SK-N-MC (cell line): Measurements from ENCODE around the gene CDH1.
"Not testable (repeated sequence)": the region's sequence is repeated elsewhere in the genome, so short reads cannot be mapped to it uniquely, and the experiment has no call there.

Source experiments
- DNase-seq: peaks from one replicate; pipeline ENCODE4 v3.0.0-alpha.2; 2011; ENCODE audit warnings: low read depth, low spot score
- H3K27ac ChIP-seq: fragments of 200-600 bp; sonication (generic); 2 replicates; pipeline ENCODE4 v1.5.1; 2016; ENCODE audit warnings: mixed run types
- H3K36me3 ChIP-seq: fragments of 200-600 bp; sonication (generic); 2 replicates; pipeline ENCODE4 v1.6.1; 2017; ENCODE audit warnings: antibody characterized with exemption, low read length, mixed read lengths; ENCODE audit not compliant: insufficient read depth
- H3K4me3 ChIP-seq: fragments of 200-600 bp; sonication (generic); 2 replicates; pipeline ENCODE4 v1.5.1; 2016
- H3K9ac ChIP-seq: fragments of 200-600 bp; sonication (generic); 2 replicates; pipeline ENCODE4 v1.8.0; 2017; ENCODE audit warnings: mixed run types, mixed read lengths; ENCODE audit not compliant: insufficient read length
- H3K9me3 ChIP-seq: fragments of 200-600 bp; sonication (generic); 2 replicates; pipeline ENCODE4 v1.6.1; 2017; ENCODE audit warnings: low read depth, mild to moderate bottlenecking, antibody characterized with exemption, low read length, moderate library complexity, mixed read lengths
- EZH2 ChIP-seq: fragments of 200-600 bp; sonication (generic); IDR thresholded peaks from one replicate; pipeline ENCODE4 v1.6.1; 2017; ENCODE audit warnings: antibody characterized with exemption
- FOXP2 ChIP-seq: optimal IDR thresholded peaks from 2 replicates; pipeline ENCODE3; 2011; ENCODE audit warnings: mild to moderate bottlenecking, moderate library complexity; ENCODE audit not compliant: insufficient read depth; ENCODE audit errors: extremely low read length, control extremely low read depth
- POLR2AphosphoS5 ChIP-seq: IDR thresholded peaks from 2 replicates; pipeline ENCODE4 v1.6.1; 2012; ENCODE audit warnings: mild to moderate bottlenecking, low read depth, low read length, borderline replicate concordance

The CDH1 gene

DNA sequence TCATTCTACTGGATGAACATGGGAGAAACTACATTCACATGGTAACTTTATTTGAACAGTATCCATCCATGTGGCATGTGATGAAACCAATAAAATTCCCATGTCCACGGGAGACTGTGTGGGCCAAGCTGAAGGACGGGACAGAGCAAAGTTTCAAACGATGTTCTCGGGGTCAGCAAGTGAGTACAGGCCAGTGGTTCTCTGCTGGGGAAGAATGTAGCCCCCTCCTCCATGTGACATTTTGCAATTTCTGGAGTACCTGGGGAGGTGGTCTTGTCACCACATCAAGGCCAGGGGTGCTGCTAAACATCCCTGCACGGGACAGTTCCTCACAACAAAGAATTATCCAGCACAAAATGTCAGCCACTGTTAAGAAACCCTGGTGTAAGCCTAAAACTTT lies 98.9 kb downstream of the CDH1 start:
- H3K4me3 ChIP-seq, result no peak overlapping the region
- H3K9ac ChIP-seq, result no peak overlapping the region
- no peaks in the 10 kb centered on the region for H3K36me3 ChIP-seq
- DNase-seq, result no peak
- TF ChIP-seq FOXP2 (no peak), POLR2AphosphoS5 (no peak), EZH2 (no peak)
- no peaks in the 10 kb centered on the region for H3K9me3 ChIP-seq
- no peak overlapping the region for H3K27ac ChIP-seq

DNA sequence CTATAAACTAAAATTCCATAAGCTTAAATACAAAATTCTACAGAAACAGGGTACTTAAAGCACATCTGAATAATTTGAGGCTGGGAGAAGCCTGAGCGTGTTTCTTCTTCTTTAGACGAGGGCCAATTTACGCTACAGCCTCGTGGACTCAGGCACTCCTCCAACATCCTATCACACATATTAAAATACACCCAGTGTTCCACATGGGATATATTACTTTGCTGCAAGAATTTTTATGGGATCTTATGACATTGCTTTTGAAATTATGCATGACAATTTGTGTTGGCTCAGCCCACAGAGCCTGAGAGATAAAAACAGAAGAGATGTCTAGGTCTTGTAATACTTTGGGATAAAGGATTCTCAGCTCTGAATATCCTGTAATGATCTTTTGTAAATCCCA lies 102.7 kb downstream of the CDH1 start:
- Histone ChIP-seq H3K9ac (no peak overlapping the region), H3K4me3 (no peak overlapping the region), H3K9me3 (no peaks in the 10 kb centered on the region), H3K27ac (no peak overlapping the region), H3K36me3 (no peaks in the 10 kb centered on the region)
- TF ChIP-seq EZH2, result no peak
- no peak for TF ChIP-seq POLR2AphosphoS5
- no peak for TF ChIP-seq FOXP2
- DNase-seq, result no peak

DNA sequence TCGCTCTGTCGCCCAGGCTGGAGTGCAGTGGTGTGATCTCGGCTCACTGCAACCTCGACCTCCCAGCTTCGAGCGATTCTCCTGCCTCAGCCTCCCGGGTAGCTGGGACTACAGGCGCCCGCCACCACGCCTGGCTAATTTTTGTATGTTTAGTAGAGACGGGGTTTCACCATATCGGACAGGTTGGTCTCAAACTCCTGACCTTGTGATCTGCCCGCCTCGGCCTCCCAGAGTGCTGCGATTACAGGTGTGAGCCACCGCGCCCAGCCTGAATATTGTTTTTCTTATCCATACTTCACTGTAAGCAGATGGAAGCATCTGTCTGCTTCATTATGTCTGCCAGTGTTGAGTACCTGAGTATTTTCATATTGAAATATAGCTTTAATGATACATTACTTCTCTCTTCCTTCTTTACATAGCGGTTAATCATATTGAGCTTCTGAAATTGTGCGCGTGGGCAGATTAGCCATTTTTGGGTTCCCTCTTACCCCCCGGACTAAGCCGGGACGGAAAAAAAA lies 105.9 kb downstream of the CDH1 start:
- H3K4me3 ChIP-seq, result peak overlapping the region; percentile 89
- H3K9me3 ChIP-seq, H3K36me3 ChIP-seq, DNase-seq, H3K27ac ChIP-seq: not testable (repeated sequence)
- peak overlapping the region; percentile 84 for H3K9ac ChIP-seq

DNA sequence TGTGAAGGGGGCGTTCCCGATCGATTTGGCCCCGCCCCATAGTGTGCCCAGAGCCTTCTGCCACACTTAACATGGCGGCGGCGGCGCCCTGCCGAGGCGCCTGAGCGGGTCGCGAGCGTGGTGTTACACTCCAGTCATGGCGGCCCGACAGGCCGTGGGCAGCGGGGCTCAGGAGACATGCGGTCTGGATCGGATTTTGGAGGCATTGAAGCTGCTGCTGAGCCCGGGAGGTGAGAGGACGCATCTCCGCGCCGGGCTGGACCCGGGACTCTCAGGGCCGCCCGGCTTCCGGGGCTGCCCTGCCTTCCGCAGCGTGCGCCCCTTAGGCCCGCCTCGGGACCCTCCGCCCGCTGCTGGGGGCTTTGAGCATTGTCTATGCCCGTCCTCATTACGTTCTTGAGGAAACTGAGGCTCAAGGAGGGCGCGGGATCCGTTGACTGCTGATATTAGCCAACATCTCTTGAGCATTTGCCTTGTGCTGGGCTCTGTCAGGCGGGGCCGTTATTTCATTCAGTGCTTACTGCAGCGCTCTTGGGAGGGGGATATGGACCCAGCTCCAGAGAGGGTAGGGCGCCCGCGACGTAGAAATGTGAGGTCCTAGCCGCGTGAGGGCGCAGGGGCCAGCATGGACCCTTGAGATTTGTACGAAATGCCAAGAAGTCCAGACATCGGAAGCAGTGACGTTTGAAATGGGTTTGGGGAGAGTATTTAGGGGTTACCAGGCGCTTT lies 106.6 kb downstream of the CDH1 start, which contains the start of gene TANGO6:
Gene TANGO6, plus strand, starts transcription at position 50 of the 729 bp plus-strand sequence. Its CDS starts 87 bp downstream, at position 137.
- no peak for DNase-seq
- no peaks in the 10 kb centered on the region for H3K36me3 ChIP-seq
- H3K9me3 ChIP-seq, result no peaks in the 10 kb centered on the region
- H3K4me3 ChIP-seq, result peak within 1 kb of the TSS; percentile 89
- H3K27ac ChIP-seq, result peak within 1 kb of the TSS; percentile 54; the same call in 1 of the 2 replicates
- peak; percentile 37; the same call in 1 of the 2 replicates for TF ChIP-seq POLR2AphosphoS5
- TF ChIP-seq EZH2, result no peak
- peak within 1 kb of the TSS; percentile 84 for H3K9ac ChIP-seq

DNA sequence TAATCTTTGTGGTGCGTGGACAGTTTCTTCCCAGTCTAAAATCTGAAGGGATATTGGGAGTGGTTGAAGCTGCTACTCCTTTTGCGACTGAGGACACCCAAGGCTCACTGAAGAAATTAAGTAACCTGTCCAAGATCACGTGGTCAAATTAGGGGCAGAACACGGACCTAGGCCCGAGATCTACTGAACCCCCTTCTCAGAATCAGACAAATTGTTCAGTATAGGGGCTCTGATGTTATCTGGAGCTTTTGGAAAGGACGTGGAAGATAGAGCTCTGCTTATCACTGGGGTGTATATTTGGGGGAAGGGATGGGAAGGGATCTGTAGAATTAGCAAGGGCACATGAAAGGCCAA lies 107.1 kb downstream of the CDH1 start:
- peak overlapping the region; percentile 84 for H3K9ac ChIP-seq
- H3K36me3 ChIP-seq, result no peaks in the 10 kb centered on the region
- H3K27ac ChIP-seq, result no peak overlapping the region
- no peaks in the 10 kb centered on the region for H3K9me3 ChIP-seq
- DNase-seq, result no peak
- no peak for TF ChIP-seq POLR2AphosphoS5
- no peak for TF ChIP-seq FOXP2
- peak overlapping the region; percentile 89 for H3K4me3 ChIP-seq

DNA sequence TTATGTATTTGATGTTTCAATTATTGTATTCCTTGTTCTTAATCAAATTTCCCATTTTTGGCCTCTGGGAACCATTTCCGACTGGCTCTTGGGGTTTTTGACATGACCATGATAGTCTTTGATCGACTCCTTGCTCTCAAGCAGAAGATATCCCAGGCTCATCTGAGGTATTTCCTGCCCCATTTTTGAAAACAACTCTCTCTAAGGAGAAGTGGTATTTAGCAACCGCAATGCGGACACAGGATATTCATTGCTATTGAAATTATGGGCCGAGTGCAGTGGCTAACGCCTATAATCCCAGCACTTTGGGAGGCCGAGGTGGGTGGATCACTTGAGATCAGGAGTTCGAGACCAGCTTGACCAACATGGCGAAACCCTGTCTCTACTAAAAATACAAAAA lies 111.7 kb downstream of the CDH1 start:
- TF ChIP-seq FOXP2 (no peak), EZH2 (no peak), POLR2AphosphoS5 (no peak)
- Histone ChIP-seq H3K9ac (no peak overlapping the region), H3K27ac (no peak overlapping the region), H3K36me3 (no peaks in the 10 kb centered on the region), H3K9me3 (no peaks in the 10 kb centered on the region), H3K4me3 (no peak overlapping the region)
- DNase-seq, result no peak

DNA sequence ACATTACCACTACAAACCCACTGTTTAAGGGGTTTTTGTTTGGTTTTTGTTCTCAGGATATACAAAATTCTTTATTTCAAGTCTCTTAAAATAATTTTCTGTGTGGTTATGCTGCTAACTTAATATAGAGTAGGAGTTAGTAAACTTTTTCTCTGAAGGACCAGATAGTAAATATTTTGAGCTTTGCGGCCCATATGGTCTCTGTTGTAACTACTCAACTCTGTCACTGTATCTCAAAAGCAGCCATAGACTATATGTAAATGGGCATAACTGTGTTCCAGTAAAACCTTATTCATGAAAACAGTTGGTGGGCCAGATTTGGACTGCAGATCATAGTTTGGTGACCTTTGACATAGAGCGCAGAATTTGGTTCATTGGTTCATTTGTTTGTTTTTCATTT lies 113.4 kb downstream of the CDH1 start:
- Histone ChIP-seq H3K9ac (no peak overlapping the region), H3K27ac (no peak overlapping the region), H3K36me3 (no peaks in the 10 kb centered on the region), H3K4me3 (no peak overlapping the region), H3K9me3 (no peaks in the 10 kb centered on the region)
- no peak for DNase-seq
- TF ChIP-seq EZH2 (no peak), FOXP2 (no peak), POLR2AphosphoS5 (no peak)

DNA sequence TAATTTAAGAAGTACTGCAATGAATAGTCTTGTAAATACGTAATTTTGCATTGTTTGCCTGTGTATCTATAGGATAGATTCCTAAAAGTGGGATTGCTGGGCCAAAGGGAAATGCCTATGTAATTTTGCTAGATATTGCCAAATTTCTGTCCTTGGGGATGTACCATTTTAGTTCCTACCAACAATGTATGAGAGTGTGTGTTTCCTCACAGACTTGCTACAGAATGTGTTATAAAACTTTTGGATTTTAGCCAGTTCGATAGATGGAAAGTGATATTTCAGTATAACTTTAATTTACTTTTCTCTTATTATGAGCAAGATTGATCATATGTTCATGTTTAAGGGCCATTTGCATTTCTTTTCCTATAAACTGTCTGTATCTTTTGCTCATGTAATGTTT lies 114.5 kb downstream of the CDH1 start:
- Histone ChIP-seq H3K4me3 (no peak overlapping the region), H3K9ac (no peak overlapping the region), H3K27ac (no peak overlapping the region), H3K9me3 (no peaks in the 10 kb centered on the region), H3K36me3 (no peaks in the 10 kb centered on the region)
- no peak for DNase-seq
- TF ChIP-seq POLR2AphosphoS5 (no peak), EZH2 (no peak), FOXP2 (no peak)

DNA sequence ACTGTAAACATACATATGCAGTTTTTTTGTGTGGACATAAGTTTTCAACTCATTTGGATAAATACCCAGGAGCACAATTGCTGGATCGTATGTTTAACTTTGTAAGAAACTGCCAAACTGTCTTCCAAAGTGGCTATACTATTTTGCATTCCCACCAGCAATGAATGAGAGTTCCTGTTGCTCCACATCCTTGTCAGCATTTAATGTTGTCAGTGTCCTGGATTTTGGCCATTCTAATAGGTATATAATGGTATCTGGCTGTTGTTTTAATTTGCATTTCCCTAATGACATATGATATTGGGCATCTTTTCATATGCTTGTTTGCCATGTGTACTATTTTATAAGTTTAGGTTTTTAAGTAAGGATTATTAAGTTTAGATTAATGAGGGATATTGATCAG lies 120.4 kb downstream of the CDH1 start:
- H3K9ac ChIP-seq, result no peak overlapping the region
- no peak for DNase-seq
- no peaks in the 10 kb centered on the region for H3K9me3 ChIP-seq
- TF ChIP-seq EZH2 (no peak), POLR2AphosphoS5 (no peak), FOXP2 (no peak)
- no peaks in the 10 kb centered on the region for H3K36me3 ChIP-seq
- H3K4me3 ChIP-seq, result no peak overlapping the region
- no peak overlapping the region for H3K27ac ChIP-seq
